HG03095 (cell line): ENCODE results near the gene PEX14.

Experiments used
- ATAC-seq: cut with Tn5 transposase; IDR thresholded peaks from one replicate; pipeline ENCODE4 v1.9.1; 2021; ENCODE audit warnings: moderate library complexity; ENCODE audit not compliant: unreplicated experiment

PEX14 gene

GRCh38 chr1:10615932-10616671 is 141.4 kb downstream of the PEX14 start:
- no peak for ATAC-seq

GRCh38 chr1:10616696-10617095 is 141.9 kb downstream of the PEX14 start:
- no peak for ATAC-seq

- ATAC-seq: no peak
Observed at GRCh38 chr1:10617318-10617717, 142.6 kb downstream of the PEX14 start.

- ATAC-seq: no peak
Observed at GRCh38 chr1:10617931-10618885, 143.5 kb downstream of the PEX14 start.

- ATAC-seq: no peak
Observed at GRCh38 chr1:10620776-10621175, 146.0 kb downstream of the PEX14 start.

GRCh38 chr1:10621906-10622305 is 147.2 kb downstream of the PEX14 start:
- ATAC-seq: no peak

GRCh38 chr1:10622910-10623685 is 148.3 kb downstream of the PEX14 start:
- no peak for ATAC-seq

- ATAC-seq: no peak
Observed at GRCh38 chr1:10623686-10624145, 149.0 kb downstream of the PEX14 start.

GRCh38 chr1:10624256-10625050 is 149.7 kb downstream of the PEX14 start:
- no peak for ATAC-seq

- no peak for ATAC-seq
Observed at GRCh38 chr1:10625076-10625475, 150.3 kb downstream of the PEX14 start.

- ATAC-seq: no peak
Observed at GRCh38 chr1:10625554-10625953, 150.8 kb downstream of the PEX14 start.

GRCh38 chr1:10626131-10626731 is 151.5 kb downstream of the PEX14 start:
- ATAC-seq: no peak

- no peak for ATAC-seq
Observed at GRCh38 chr1:10626791-10627410, 152.2 kb downstream of the PEX14 start.

- ATAC-seq: no peak
Observed at GRCh38 chr1:10628685-10629084, 153.9 kb downstream of the PEX14 start.

- ATAC-seq: no peak
Observed at GRCh38 chr1:10629091-10629815, 154.5 kb downstream of the PEX14 start.

GRCh38 chr1:10629816-10630571 is 155.2 kb downstream of the PEX14 start:
- no peak for ATAC-seq

GRCh38 chr1:10630661-10631120 is 155.9 kb downstream of the PEX14 start:
- no peak for ATAC-seq
